OCI-LY3 (cell line): Measurements from ENCODE around the gene CEP350.

Source experiments
- CTCF ChIP-seq: fragments of 200-600, 300-600 bp; sonication (generic); IDR thresholded peaks from 2 replicates; pipeline ENCODE4 v1.5.1; 2014; ENCODE audit warnings: antibody characterized with exemption, low read length, low read depth
- EZH2phosphoT487 ChIP-seq: fragments of 200-600 bp; shearing (Covaris generic); IDR thresholded peaks from 2 replicates; pipeline ENCODE4 v1.6.1; 2018; ENCODE audit warnings: antibody characterized with exemption, mixed run types, low read depth

GRCh38 chr1:179939941-179940340 is 14.7 kb upstream of the CEP350 start:
- TF ChIP-seq CTCF (no peak), EZH2phosphoT487 (no peak)
